HepG2 (cell line): ENCODE measurements around the gene UBE2R2. TPM values are rescaled to one million over a fixed set of nuclear protein-coding genes. Genes with fewer than 3 reads are reported as not detected.

ENCODE experiments used
- ATAC-seq: fragments of 200-7000 bp; cut with Tn5 transposase; 3 replicates; pipeline ENCODE4 v1.9.1; 2020; ENCODE audit warnings: mild to moderate bottlenecking, moderate library complexity
- BruUV-seq: library from RNA; stranded (reverse); fragments of 400-500 nt; replicated peaks from 2 replicates; lab custom pipeline; 2021; lab: Mats Ljungman, UMichigan
- CTCF ChIA-PET: fragments of 300-600 bp; formaldehyde crosslinking; extraction: SDS; loops from one replicate; lab custom pipeline; 2021; ENCODE audit warnings: low total read pairs, inconsistent platforms, low intra/inter-chr PET ratio; lab: Yijun Ruan, JAX
- POLR2A ChIA-PET: fragments of 350-600 bp; sonication (Branson Sonifier 250); formaldehyde crosslinking; loops from one replicate; lab custom pipeline; 2020; ENCODE audit warnings: antibody characterized with exemption, inconsistent platforms; lab: Yijun Ruan, JAX
- DNase-seq: peaks from one replicate; pipeline ENCODE4 v3.0.0-alpha.2; 2015; ENCODE audit warnings: low spot score
- FAIRE-seq: peaks from 3 replicates; lab custom pipeline; 2011; peaks lifted over from hg19 to GRCh38; lab: Jason Lieb, UNC
- H2AFZ ChIP-seq: one replicate; pipeline ENCODE4 v1.6.1; 2011; ENCODE audit warnings: low read length, inconsistent platforms
- H3K27ac ChIP-seq: fragments of 300-600 bp; 3 replicates; pipeline ENCODE4 v1.8.0; 2011; ENCODE audit warnings: mixed run types, mild to moderate bottlenecking, mixed read lengths, low read length, inconsistent platforms; ENCODE audit not compliant: insufficient read depth; ENCODE audit errors: extremely low read length
- H3K27me3 ChIP-seq, 2 experiments: fragments of 200-600 bp in 1 of 2; 2 replicates in 1 of 2; 3 replicates in 1 of 2; pipeline versions ENCODE4 v1.6.0 to v1.8.0; 2011; ENCODE audit warnings: low read length in 2 of 2, mild to moderate bottlenecking in 2 of 2, moderate library complexity in 2 of 2, inconsistent platforms in 1 of 2; ENCODE audit not compliant: insufficient read depth in 2 of 2, control insufficient read depth in 1 of 2
- H3K36me3 ChIP-seq, 2 experiments: fragments of 200-600 bp in 1 of 2; replicated peaks in 1 of 2; 2 replicates in 1 of 2; 3 replicates in 1 of 2; pipeline versions ENCODE4 v1.5.1 to v1.8.0; 2011; ENCODE audit warnings: low read length in 2 of 2, inconsistent platforms in 1 of 2; ENCODE audit not compliant: insufficient read depth in 2 of 2, control insufficient read depth in 1 of 2
- H3K4me1 ChIP-seq: 2 replicates; pipeline ENCODE4 v1.5.1; 2012; ENCODE audit warnings: low read length, inconsistent platforms; ENCODE audit not compliant: insufficient read depth
- H3K4me2 ChIP-seq: 2 replicates; pipeline ENCODE4 v1.6.0; 2011; ENCODE audit warnings: low read depth, low read length, inconsistent platforms
- H3K4me3 ChIP-seq, 3 experiments: fragments of 200-600 bp in 1 of 3; sonication (generic), shearing (Covaris generic) in 1 of 3; replicated peaks in 1 of 3; 2 replicates each; pipeline ENCODE4 v1.5.1; 2011 to 2016; ENCODE audit warnings: low read length in 3 of 3, inconsistent platforms in 2 of 3, low read depth in 2 of 3, mild to moderate bottlenecking in 2 of 3, control low read depth in 1 of 3, mixed read lengths in 1 of 3; ENCODE audit not compliant: insufficient read depth in 1 of 3
- H3K79me2 ChIP-seq: one replicate; pipeline ENCODE4 v1.6.1; 2011; ENCODE audit warnings: low read length, inconsistent platforms; ENCODE audit not compliant: insufficient read depth
- H3K9ac ChIP-seq: 2 replicates; pipeline ENCODE4 v1.6.0; 2011; ENCODE audit warnings: mild to moderate bottlenecking, low read depth, low read length, inconsistent platforms; ENCODE audit not compliant: insufficient read depth
- H3K9me3 ChIP-seq: 2 replicates; pipeline ENCODE4 v1.5.1; 2012; ENCODE audit warnings: mild to moderate bottlenecking, low read length
- H4K20me1 ChIP-seq: 2 replicates; pipeline ENCODE4 v1.6.0; 2011; ENCODE audit warnings: inconsistent platforms, mild to moderate bottlenecking, low read length, moderate library complexity; ENCODE audit not compliant: insufficient read depth
- CENPT ChIP-seq: sonication (generic); formaldehyde crosslinking; IDR thresholded peaks from 2 replicates; pipeline ENCODE4 v1.8.0; 2022; ENCODE audit warnings: low read depth, mild to moderate bottlenecking, moderate library complexity, missing genetic modification reagents
- ETV5 ChIP-seq: IDR thresholded peaks from 2 replicates; pipeline ENCODE4 v1.6.1; 2018; ENCODE audit warnings: missing biosample characterization, missing genetic modification reagents, inconsistent platforms, borderline replicate concordance
- FOXA3 ChIP-seq: IDR thresholded peaks from 2 replicates; pipeline ENCODE4 v1.6.1; 2016; ENCODE audit warnings: missing genetic modification reagents, missing compliant biosample characterization
- FOXP4 ChIP-seq: sonication (generic); formaldehyde crosslinking; IDR thresholded peaks from 2 replicates; pipeline ENCODE4 v1.4.0; 2020; ENCODE audit warnings: missing genetic modification reagents
- GLMP ChIP-seq: sonication (generic); formaldehyde crosslinking; IDR thresholded peaks from 2 replicates; pipeline ENCODE4 v1.9.0; 2021; ENCODE audit warnings: missing genetic modification reagents, mild to moderate bottlenecking, borderline replicate concordance
- KDM5A ChIP-seq: fragments of 200-600 bp; sonication (generic); IDR thresholded peaks from 2 replicates; pipeline ENCODE4 v1.7.0; 2018; ENCODE audit warnings: antibody characterized with exemption, mild to moderate bottlenecking, low read length, borderline replicate concordance
- MATR3 ChIP-seq: sonication (generic); formaldehyde crosslinking; IDR thresholded peaks from 2 replicates; pipeline ENCODE4 v1.4.0; 2020; ENCODE audit warnings: missing genetic modification reagents
- POLR2AphosphoS5 ChIP-seq: IDR thresholded peaks from 2 replicates; pipeline ENCODE4 v1.6.1; 2012; ENCODE audit warnings: low read depth, low read length
- SP1 ChIP-seq, 2 experiments: fragments of 450-650 bp in 1 of 2; sonication (generic) in 1 of 2; formaldehyde crosslinking in 1 of 2; IDR thresholded peaks; 2 replicates each; pipeline versions ENCODE4 v1.4.0 to v1.6.1; 2016 to 2020; ENCODE audit warnings: missing genetic modification reagents in 1 of 2
- SRSF1 ChIP-seq: fragments of 200-400 bp; formaldehyde crosslinking; optimal IDR thresholded peaks from 2 replicates; pipeline ENCODE3; 2017; ENCODE audit warnings: mild to moderate bottlenecking, low read depth, low read length, moderate library complexity
- TP53 ChIP-seq: sonication (generic); formaldehyde crosslinking; conservative IDR thresholded peaks from 2 replicates; pipeline ENCODE4 v1.4.0; 2020; ENCODE audit warnings: missing genetic modification reagents
- ZNF18 ChIP-seq: sonication (generic); formaldehyde crosslinking; IDR thresholded peaks from 2 replicates; pipeline ENCODE4 v1.8.0; 2022; ENCODE audit warnings: mild to moderate bottlenecking, missing genetic modification reagents; ENCODE audit not compliant: insufficient replicate concordance
- ZNF777 ChIP-seq: sonication (generic); formaldehyde crosslinking; IDR thresholded peaks from 2 replicates; pipeline ENCODE4 v1.4.0; 2020; ENCODE audit warnings: missing genetic modification reagents
- in situ Hi-C: cut with HindIII; loops from 2 replicates; pipeline ENCODE4 v1.10.0; 2017; ENCODE audit warnings: low pct_unique_long_range_greater_than_20kb; ENCODE audit not compliant: extremely low pct_ligation_motif_present
- intact Hi-C: fragments of 100-400 bp; cut with micrococcal nuclease; formaldehyde crosslinking; loops from one replicate; pipeline ENCODE4 v1.10.0; 2022; ENCODE audit not compliant: unreplicated experiment
- polyA plus RNA-seq, 8 experiments: library from polyadenylated mRNA; depleted of rRNA in 3 of 8; stranded (reverse) in 7 of 8; unstranded in 1 of 8; fragments of >200 nt; fragmentation: Illumina TruSeq in 4 of 8; extraction: Trizol in 4 of 8; gene quantifications; 2 replicates each; pipeline versions ENCODE4 v1.2.1 to v1.2.3, GENCODE V29; 2011 to 2016; ENCODE audit warnings: low read depth in 4 of 8, missing spikeins in 1 of 8, mixed read lengths in 1 of 8; ENCODE audit not compliant: insufficient read depth in 1 of 8
- total RNA-seq, 5 experiments: library from RNA; depleted of rRNA; stranded (reverse); fragments of >200 nt; fragmentation: Illumina TruSeq; extraction: Trizol; gene quantifications; 2 replicates each; pipeline ENCODE4 v1.2.3, GENCODE V29; 2016; ENCODE audit warnings: low read depth in 1 of 5
- TF ChIP-seq, protein P1 (sequence below): sonication (generic); formaldehyde crosslinking; IDR thresholded peaks from 2 replicates; pipeline ENCODE4 v1.8.1; 2023; ENCODE audit warnings: missing genetic modification reagents, inconsistent platforms, borderline replicate concordance
- TF ChIP-seq, protein P2 (sequence below): sonication (generic); formaldehyde crosslinking; IDR thresholded peaks from 2 replicates; pipeline ENCODE4 v1.9.0; 2021; ENCODE audit warnings: missing genetic modification reagents, borderline replicate concordance
- TF ChIP-seq, protein P3 (sequence below): sonication (generic); formaldehyde crosslinking; IDR thresholded peaks from 2 replicates; pipeline ENCODE4 v1.4.0; 2020; ENCODE audit warnings: missing genetic modification reagents, borderline replicate concordance

The UBE2R2 gene
- total and polyA plus RNA-seq, 2 of the 13 experiments (the other 11 are each of a cell fraction or from before 2014, with no cell fraction given): 14.8 to 20.9 TPM

GRCh38 chr9:33780276-33780675 lies 36.7 kb upstream of the UBE2R2 start:
- Histone ChIP-seq H3K27ac (no peak overlapping the region), H3K27me3 (no peaks in the 10 kb centered on the region), H3K9ac (no peak overlapping the region), H3K9me3 (no peaks in the 10 kb centered on the region), H4K20me1 (no peaks in the 10 kb centered on the region), H2AFZ (no peak overlapping the region), H3K4me2 (no peak overlapping the region), H3K79me2 (no peaks in the 10 kb centered on the region), H3K4me1 (no peaks in the 10 kb centered on the region), H3K36me3 (no peaks in the 10 kb centered on the region), H3K4me3 (no peak overlapping the region)
- POLR2A ChIA-PET: no interaction called here
- intact Hi-C loops (no loop called here), in situ Hi-C loops (no loop called here)
- ATAC-seq (no peak), FAIRE-seq (no peak), DNase-seq (no peak)
- TF ChIP-seq, protein P1, sequence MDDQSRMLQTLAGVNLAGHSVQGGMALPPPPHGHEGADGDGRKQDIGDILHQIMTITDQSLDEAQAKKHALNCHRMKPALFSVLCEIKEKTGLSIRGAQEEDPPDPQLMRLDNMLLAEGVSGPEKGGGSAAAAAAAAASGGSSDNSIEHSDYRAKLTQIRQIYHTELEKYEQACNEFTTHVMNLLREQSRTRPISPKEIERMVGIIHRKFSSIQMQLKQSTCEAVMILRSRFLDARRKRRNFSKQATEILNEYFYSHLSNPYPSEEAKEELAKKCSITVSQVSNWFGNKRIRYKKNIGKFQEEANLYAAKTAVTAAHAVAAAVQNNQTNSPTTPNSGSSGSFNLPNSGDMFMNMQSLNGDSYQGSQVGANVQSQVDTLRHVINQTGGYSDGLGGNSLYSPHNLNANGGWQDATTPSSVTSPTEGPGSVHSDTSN: no peak
- no peak for TF ChIP-seq KDM5A
- TF ChIP-seq POLR2AphosphoS5: no peak
- no peak for TF ChIP-seq ZNF777 (CRISPR knock-in tag)
- TF ChIP-seq CENPT (CRISPR knock-in tag): no peak
- no peak for TF ChIP-seq ETV5 (CRISPR knock-in tag)
- TF ChIP-seq, protein P2, sequence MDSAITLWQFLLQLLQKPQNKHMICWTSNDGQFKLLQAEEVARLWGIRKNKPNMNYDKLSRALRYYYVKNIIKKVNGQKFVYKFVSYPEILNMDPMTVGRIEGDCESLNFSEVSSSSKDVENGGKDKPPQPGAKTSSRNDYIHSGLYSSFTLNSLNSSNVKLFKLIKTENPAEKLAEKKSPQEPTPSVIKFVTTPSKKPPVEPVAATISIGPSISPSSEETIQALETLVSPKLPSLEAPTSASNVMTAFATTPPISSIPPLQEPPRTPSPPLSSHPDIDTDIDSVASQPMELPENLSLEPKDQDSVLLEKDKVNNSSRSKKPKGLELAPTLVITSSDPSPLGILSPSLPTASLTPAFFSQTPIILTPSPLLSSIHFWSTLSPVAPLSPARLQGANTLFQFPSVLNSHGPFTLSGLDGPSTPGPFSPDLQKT (CRISPR knock-in tag): no peak
- TF ChIP-seq GLMP (CRISPR knock-in tag): no peak
- no peak for TF ChIP-seq FOXP4 (CRISPR knock-in tag)
- TF ChIP-seq FOXA3 (CRISPR knock-in tag): no peak
- TF ChIP-seq ZNF18 (CRISPR knock-in tag): no peak
- no peak for TF ChIP-seq TP53 (CRISPR knock-in tag)
- TF ChIP-seq SP1 (IDR thresholded peaks at IDR 0.05): no peak
- no peak for TF ChIP-seq SP1 (CRISPR knock-in tag; IDR thresholded peaks at IDR 0.05)
- TF ChIP-seq MATR3 (CRISPR knock-in tag): no peak
- TF ChIP-seq, protein P3, sequence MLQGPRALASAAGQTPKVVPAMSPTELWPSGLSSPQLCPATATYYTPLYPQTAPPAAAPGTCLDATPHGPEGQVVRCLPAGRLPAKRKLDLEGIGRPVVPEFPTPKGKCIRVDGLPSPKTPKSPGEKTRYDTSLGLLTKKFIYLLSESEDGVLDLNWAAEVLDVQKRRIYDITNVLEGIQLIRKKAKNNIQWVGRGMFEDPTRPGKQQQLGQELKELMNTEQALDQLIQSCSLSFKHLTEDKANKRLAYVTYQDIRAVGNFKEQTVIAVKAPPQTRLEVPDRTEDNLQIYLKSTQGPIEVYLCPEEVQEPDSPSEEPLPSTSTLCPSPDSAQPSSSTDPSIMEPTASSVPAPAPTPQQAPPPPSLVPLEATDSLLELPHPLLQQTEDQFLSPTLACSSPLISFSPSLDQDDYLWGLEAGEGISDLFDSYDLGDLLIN (CRISPR knock-in tag): no peak
- TF ChIP-seq SRSF1: no peak
- CTCF ChIA-PET: no interaction called here
- no TSS peak for BruUV-seq
